Midbrain (tissue), 1 donor: ENCODE results near the gene VCAN.

Experiments used
- DNase-seq: peaks from one replicate; lab custom pipeline; 2025; lab: John Stamatoyannopoulos, UW

VCAN gene

GRCh38 chr5:83538786-83539462, 67.4 kb downstream of the VCAN start:
- no peak for DNase-seq

GRCh38 chr5:83539463-83539790, 67.9 kb downstream of the VCAN start:
- no peak for DNase-seq

DNA sequence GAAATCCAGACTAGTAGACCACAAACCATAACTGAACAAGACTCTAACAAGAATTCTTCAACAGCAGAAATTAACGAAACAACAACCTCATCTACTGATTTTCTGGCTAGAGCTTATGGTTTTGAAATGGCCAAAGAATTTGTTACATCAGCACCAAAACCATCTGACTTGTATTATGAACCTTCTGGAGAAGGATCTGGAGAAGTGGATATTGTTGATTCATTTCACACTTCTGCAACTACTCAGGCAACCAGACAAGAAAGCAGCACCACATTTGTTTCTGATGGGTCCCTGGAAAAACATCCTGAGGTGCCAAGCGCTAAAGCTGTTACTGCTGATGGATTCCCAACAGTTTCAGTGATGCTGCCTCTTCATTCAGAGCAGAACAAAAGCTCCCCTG, 68.6 kb downstream of the VCAN start:
- no peak for DNase-seq

GRCh38 chr5:83540783-83541182, 69.2 kb downstream of the VCAN start:
- DNase-seq = no peak

- no peak for DNase-seq
Measured at GRCh38 chr5:83542839-83543238, 71.3 kb downstream of the VCAN start.

GRCh38 chr5:83543898-83544297, 72.4 kb downstream of the VCAN start:
- DNase-seq = no peak

GRCh38 chr5:83547161-83547560, 75.6 kb downstream of the VCAN start:
- DNase-seq = no peak

DNA sequence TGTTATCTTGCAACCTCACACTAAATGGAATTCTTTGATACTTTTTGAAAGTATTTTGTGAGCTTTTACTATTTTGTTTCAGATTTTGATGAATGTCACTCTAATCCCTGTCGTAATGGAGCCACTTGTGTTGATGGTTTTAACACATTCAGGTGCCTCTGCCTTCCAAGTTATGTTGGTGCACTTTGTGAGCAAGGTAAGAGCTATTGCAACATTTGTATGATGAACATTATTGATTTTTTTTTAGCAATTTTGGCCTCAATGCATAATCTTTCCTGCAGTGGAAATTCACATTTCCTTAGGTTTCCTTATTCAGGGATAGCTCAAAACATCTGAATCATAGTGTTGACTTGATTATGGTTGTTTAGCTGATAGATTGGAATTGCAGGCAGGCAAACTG, 76.3 kb downstream of the VCAN start:
- no peak for DNase-seq

DNA sequence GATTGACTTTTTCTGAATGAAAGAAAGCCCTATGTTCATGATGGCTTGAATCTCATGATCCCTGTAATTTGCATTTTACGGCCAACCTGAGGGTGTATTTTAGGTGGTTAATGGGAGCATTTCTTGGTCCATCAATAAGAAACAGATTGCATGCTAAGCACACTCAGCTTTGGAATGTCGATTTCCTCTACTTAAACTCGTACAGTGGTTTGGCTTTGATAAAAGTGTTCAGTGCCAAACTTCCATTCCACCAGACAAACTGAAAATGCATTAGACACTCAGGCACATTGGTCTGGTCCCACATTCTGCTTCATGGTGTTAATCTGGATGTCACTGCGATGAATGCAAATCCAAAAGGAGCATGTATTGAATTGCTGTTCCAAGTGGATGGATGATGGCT, 77.0 kb downstream of the VCAN start:
- DNase-seq = no peak

DNA sequence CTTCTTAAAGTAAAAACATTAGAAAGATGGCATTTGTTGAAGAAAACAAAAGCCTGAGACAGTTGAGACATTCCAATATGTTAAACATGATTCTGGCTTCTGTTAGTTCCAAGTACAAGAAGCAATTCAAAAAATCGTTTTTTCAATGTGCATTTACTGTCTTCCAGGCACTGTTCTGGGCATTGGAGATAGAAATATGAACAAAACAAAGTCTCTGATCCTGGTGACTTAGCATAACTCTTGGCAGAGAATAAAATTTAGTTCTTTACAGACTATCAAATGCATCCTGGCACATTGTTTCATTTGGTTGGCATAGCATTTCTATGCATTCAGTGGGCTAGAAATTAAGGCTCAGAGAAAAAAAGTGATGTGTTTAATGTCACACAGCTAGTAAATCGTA, 77.5 kb downstream of the VCAN start:
- no peak for DNase-seq

DNA sequence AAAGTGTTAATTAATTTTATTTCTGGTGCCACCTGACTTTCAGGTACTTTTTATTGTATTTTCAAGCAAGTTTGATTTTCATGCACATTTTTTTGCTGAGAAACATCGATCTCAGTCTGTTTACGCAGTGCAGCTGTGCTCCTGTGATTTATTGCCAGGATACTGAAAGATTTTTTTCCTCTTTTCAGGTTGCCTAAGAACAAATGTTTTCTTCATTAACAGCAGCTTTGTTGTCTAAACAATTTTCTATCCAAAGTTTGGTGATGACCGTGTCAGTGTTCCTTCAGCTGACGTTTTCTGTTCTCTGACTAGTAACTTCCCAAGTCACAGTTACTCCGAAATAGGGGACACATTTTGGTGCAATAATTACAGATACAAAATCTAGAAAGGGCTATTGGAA, 78.1 kb downstream of the VCAN start:
- DNase-seq = no peak

GRCh38 chr5:83551821-83552220, 80.3 kb downstream of the VCAN start:
- DNase-seq = no peak

DNA sequence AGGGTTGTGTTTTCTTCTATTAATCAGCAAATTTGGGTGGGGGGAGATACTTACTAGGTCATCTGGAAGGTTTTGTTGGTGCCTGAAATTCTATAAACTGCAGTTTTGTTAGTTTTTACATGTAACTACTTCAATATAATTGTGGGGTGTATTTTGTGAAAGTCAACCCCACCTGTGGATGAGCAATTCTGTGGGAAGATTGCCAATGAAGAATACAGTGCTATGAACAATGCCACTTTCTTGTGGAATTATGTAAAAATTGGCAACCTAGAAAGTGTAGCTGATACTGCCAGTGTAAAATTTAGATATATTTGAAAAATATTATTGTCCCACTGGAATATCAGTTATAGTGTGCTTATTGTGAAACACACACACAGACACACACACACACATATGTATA, 80.7 kb downstream of the VCAN start:
- DNase-seq = no peak

GRCh38 chr5:83553000-83553486, 81.5 kb downstream of the VCAN start:
- DNase-seq = no peak

DNA sequence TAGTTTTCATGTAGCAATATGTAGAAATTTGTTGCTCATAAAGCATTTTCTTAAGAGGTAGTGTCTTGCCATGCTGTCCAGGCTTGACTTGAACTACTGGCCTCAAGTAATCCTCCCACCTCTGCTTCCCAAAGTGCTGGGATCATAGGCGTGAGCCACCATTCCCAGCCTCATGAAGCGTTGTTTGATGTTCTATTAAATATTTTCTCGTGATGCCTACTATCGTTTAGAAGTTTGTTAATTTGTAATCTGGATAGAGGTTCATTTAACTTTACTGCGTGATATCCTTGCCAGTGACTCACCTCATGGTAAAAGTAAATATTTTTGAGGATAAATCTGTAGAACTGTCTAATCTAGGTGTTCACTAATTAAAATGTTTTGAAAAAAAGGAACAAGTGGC, 82.6 kb downstream of the VCAN start:
- DNase-seq = no peak

DNA sequence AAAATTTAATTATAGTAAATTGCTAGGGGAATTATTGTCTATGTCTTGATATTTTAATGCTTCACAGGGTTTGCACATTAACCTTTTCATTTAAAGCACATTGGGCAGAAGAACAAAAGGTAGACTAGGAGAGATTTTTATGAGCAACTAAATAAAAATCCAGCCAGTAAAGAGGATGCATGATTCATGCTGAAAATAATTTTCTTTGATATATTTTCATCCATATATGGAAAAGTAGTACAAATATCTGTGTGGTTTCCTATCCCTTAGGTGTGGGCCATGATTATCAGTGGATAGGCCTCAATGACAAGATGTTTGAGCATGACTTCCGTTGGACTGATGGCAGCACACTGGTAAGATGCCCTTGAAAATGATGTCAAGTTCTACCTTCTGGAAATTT, 83.1 kb downstream of the VCAN start:
- no peak for DNase-seq

- DNase-seq = no peak
Measured at GRCh38 chr5:83555263-83555662, 83.7 kb downstream of the VCAN start.

GRCh38 chr5:83556190-83556589, 84.6 kb downstream of the VCAN start:
- DNase-seq = no peak

GRCh38 chr5:83559118-83559785, 87.7 kb downstream of the VCAN start:
- no peak for DNase-seq

DNA sequence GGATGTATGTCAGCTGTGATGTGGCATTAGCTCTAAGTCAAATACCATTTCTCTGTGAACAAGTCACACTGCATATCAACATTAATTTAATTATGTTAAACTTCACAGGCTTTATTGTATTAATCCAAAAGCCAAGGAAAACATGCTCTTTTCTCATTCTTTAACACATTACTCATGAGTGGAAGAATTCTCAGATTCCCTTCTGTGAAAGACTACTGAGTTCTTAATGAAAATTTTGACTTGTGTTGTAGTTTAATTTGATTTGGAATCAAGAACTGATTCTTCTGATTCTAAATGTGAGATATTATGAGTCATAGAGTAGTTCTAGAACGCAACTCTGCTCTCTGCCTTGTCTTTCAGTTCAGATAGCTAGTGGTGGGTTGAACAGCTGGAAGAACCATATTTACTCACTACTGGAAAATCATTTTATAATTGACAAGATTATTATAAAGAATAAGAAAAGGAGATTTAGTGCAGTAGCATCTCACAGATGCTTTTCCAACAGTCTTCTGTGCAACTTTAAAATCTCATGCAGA, 90.6 kb downstream of the VCAN start:
- DNase-seq = no peak

- DNase-seq = peak; percentile 77
Measured at GRCh38 chr5:83562791-83563557, 91.4 kb downstream of the VCAN start.

GRCh38 chr5:83563631-83564030, 92.1 kb downstream of the VCAN start:
- DNase-seq = no peak
